Activated CD8-positive, alpha-beta memory T cell treated with anti-CD3 and anti-CD28 coated beads for 1 hour (primary cell): ENCODE results near the gene HMCN2.
"Not testable (repeated sequence)": the region's sequence is repeated elsewhere in the genome, so short reads cannot be mapped to it uniquely, and the experiment has no call there.

ENCODE experiments used
- DNase-seq, 2 donors: peaks; one replicate each; pipeline ENCODE4 v3.0.0-alpha.2; 2020; ENCODE audit warnings: low read depth in 1 of 2; ENCODE audit errors: extremely low read depth in 1 of 2

HMCN2 gene

DNA sequence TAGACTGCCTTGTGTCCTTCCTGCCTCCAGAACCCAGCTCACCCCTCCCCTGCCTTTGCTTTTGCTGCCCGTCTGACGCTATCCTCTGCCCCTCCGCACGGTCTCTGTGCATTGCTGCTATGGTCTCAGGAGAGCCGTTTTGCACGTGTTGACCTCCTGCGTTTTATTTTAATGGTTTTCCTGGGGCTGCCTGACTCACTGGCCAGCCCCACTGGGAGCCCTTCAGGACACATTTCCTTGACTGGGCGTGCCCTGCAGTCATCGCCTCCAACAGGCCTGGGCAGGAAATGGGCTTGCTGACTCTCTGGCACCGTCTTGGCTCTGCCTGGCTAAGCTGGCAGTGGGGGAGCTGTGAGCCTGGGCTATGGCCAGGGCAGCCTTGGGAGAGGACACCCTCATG lies 161.3 kb downstream of the HMCN2 start:
- no peak for DNase-seq

DNA sequence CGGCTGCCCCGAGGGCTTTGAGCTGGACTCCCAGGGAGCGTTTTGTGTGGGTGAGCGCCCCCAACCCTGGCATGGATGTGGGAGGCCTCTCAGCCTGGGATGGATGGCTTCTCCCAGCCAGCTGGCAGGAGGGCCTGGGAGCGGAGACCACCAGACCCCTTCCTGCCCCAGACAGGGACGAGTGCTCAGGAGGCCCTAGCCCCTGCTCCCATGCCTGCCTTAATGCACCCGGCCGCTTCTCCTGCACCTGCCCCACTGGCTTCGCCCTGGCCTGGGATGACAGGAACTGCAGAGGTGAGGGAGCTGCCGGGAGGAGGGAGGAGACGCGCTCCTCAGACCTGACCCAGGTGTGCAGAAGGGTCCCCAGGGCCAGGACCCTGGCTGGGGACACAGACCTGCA lies 161.8 kb downstream of the HMCN2 start:
- no peak for DNase-seq

DNA sequence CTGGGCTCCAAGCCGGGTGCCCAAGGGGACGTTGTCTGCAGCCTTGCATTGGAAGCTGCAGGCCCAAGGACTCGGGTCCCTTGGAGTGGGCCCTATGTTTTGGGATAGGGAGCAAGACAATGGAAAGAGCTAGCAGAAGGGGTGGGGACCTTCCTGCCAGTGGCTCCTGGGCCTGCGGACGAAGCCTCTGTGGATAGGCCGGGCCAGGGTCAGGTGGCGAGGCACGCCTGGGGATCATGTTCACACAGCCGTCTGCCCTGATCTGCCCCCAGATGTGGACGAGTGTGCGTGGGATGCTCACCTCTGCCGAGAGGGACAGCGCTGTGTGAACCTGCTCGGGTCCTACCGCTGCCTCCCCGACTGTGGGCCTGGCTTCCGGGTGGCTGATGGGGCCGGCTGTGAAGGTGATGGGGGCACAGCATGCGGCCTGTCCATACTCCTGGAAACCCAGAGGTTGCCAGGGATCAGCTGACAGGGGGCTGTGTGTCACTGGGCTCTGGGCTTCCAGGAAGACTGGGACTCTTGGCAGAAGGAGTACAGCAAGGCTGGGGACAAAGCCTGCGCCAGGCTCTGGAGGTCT lies 162.6 kb downstream of the HMCN2 start:
- DNase-seq = no peak

DNA sequence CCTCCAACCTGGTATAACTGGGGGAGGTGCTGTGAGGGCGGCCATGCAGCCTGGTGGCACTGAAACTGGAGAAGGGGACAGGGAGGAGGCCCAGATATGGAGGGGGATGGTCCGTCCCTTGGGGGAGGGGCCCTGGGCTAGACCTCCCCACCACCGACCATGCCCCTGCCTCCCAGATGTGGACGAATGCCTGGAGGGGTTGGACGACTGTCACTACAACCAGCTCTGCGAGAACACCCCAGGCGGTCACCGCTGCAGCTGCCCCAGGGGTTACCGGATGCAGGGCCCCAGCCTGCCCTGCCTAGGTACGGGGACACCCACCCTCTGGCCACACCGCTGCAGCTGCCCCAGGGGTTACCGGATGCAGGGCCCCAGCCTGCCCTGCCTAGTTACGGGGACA lies 163.8 kb downstream of the HMCN2 start:
- no peak for DNase-seq

DNA sequence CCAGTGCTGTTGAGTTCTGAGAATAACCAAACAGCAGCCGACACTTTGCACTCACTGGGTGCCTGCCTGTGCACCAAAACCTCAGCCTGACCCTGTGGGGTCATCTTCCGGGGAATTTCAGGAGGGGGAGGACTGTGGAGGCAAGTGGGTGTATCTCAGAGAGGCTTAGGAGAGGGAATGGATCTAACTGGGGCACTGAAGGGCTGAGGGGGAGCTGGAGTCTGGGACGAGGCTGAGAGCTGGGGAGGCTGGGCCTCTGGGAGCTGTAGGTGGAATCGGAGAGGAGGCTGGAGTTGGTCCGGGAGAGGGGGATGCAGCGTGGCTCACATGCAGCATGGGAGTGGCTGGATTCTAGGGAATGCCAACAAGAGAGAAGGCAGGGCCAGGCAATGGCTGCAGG lies 164.3 kb downstream of the HMCN2 start:
- no peak for DNase-seq

DNA sequence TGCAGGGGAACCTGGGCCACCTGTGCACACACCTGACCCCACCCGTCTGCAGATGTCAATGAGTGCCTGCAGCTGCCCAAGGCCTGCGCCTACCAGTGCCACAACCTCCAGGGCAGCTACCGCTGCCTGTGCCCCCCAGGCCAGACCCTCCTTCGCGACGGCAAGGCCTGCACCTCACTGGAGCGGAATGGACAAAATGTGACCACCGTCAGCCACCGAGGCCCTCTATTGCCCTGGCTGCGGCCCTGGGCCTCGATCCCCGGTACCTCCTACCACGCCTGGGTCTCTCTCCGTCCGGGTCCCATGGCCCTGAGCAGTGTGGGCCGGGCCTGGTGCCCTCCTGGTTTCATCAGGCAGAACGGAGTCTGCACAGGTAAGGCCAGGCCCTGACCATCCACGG lies 164.7 kb downstream of the HMCN2 start:
- DNase-seq = no peak

DNA sequence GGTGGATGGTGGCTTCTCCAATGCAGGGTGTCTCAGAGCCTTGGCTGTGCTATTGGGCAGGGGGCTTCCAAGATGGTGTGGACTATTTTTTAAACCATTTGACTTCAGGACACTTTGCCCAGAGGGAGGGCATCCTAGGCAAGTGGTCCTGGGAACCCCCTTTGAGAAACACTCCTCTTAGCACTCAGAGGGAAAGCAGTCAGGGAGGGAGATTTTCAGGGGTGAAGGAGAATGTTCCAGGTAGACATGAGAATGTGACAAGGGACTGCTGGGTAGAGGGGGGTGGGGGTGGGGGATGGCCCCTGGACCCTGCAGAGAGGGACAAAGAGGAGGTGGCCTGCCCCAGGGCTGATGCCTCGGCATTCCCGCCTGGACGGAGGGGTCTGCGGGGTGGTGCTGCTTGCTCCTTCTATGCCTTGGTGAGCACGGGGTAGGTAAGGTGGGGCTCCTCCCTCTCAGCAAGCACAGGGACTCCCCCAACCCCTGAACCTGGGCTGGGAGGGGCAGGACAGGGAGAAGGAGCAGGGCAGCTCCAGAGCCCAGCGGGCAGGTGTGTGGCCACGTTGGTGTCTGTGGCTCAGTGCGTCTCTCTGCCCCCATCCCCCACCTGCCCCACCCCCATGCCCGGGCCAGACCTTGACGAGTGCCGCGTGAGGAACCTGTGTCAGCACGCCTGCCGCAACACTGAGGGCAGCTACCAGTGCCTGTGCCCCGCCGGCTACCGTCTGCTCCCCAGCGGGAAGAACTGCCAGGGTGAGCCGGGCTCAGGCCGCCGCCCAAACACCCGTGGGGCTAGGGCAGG lies 165.4 kb downstream of the HMCN2 start:
- no peak for DNase-seq

DNA sequence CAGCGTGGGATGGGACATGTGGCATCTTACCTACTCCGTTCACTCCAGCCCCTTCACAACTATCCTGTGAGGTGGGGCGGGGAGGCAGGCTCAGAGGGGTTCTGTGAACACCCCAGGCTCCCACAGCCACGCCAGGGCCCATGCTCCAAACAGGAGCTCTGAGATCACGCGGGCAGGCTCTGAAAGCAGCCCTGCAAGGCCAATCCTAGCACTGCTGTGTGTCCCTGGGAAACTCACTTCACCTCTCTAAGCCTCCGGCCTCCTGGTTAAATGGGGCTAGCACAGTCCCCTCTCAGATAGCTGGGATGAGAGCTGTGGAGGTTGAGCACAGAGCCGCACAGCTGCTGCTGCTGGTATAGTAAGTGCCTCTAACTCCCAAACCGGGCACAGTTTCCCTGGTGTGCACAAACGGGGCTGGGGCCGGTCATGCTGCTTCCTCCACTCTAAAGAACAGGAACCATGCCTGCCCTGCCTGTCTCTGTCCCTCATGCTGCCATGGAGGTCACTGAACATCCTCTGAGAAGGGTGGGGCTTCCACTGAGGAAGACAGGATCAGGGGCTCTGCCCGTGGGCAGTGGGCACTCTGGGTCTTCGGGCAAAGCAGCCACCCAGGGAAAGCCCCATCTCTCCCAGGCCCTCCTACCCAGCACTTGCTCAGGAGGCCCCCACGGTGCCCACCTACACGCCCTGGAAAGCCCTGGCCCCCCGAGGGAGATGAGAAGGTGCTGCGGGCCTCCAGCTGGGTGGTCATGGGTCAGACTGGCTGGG lies 166.2 kb downstream of the HMCN2 start:
- DNase-seq = no peak

DNA sequence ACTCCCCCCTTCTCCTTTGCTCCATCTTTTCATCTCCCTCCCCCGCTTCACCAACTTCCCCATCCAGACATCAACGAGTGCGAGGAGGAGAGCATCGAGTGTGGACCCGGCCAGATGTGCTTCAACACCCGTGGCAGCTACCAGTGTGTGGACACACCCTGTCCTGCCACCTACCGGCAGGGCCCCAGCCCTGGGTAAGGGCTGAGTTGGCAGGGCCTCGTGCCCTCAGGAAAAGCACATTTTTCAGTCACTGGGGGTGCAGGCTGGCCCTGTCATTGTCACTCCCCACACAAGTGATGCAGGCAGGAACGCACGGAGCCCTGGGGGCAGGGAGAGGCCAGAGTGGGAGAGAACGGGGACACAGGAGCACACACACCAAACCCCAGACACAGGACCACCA lies 166.8 kb downstream of the HMCN2 start:
- no peak for DNase-seq

DNA sequence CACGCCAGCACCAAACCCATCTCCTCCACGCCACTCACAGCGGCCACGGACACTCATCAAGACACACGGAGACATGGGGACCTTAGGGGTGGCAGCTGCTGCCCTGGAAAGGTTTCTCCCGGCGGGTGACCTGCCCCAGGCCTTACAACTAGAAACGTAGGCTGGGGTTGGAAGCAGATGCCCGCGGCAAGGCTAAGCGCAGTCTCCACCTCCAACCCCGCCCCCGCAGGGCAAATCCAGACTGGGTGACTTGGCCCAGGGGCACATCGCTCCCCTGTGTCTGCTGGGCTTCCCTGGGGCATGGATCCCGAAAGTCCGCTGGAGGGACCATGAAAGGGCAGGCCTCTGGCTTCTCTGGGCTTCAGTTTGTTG lies 167.2 kb downstream of the HMCN2 start:
- DNase-seq = no peak

DNA sequence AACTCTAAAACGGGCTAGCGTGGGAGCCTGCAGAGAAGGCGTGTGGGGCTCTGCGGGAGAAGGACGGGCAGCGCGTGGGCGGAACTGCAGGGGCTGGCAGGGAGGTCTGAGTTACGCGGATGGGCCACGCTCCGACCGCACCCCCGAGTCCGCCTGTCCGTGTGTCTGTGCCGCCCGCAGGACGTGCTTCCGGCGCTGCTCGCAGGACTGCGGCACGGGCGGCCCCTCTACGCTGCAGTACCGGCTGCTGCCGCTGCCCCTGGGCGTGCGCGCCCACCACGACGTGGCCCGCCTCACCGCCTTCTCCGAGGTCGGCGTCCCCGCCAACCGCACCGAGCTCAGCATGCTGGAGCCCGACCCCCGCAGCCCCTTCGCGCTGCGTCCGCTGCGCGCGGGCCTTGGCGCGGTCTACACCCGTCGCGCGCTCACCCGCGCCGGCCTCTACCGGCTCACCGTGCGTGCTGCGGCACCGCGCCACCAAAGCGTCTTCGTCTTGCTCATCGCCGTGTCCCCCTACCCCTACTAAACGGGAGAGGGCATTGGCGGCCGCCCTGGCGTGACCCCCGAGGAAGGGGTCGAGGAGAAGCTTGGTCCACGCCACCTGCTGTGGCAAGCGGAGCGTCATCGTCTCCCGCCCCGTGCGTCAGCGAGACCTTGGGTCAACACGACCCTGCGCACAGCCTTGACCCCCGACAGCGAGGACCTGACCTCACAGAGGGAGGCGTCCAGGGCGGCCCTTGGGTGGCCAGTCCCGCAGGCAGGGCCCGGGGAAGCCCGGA lies 167.8 kb downstream of the HMCN2 start:
- peak in 1 of 2 donors; percentile 3 for DNase-seq

DNA sequence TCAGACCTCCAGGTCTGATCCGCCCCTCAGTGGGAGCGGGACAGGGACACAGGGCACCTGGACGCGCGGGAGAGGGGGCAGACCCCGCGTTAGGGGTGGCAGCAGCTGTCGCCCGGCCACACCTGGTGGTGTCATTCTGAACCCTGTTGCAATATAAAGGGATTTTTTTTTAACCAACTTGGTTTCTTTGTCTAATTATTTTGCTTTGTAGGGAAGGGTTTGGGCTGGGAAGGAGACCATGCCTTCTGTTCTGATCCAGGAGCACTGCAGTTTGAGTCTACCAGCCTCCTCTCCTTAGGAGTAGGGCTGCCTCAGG lies 168.3 kb downstream of the HMCN2 start:
- DNase-seq = no peak

DNA sequence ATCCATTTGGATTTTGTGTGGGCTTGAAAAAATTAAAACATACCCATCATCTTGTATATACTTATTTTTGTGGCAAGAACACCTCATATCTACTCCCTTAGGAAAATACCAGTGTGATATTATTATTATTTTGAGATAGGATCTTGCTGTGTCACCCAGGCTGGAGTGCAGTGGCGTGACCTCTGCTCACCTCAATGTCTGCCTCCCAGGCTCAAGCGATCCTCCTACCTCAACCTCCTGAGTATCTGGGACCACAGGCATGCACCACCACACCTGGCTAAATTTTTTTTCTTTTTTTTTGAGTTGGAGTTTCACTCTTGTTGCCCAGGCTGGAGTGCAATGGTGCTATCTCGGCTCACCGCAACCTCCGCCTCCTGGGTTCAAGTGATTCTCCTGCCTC lies 169.1 kb downstream of the HMCN2 start:
- DNase-seq = not testable (repeated sequence)

DNA sequence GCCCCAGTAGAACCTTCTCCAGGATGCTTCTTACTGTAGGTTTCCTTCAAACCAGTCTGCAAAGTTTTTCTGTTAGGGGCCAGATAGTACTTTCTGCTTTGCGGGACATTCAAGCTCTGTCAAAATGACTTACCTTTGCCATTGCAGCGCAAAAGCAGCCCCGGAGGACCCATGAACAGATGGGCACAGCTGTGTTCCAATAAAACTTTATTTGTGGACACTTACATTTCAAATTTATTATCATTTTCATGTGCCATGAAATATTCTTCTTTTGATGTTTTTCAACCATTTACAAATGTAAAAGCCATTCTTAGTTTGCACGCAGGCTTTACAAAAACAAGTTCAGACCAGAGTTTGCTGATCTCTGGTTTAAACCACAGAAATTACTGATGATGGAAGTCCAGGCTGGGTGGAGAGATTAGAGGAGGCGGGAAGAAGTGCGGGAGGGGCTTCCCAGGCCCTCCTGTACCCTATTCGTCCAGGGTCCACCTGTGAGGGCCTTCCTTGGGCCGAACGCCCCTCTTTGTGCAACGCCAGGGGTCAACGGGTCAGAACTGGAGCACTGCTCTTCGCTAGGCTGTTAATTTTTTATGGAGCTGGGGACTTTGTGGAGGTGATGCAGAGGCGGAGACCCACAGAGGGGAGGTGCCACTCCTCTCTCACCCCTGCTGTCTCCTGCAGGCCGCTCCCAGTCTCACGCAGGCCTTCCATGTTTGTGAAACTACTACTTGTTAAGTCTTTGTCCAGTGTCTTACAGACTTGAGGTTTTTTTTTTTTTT lies 171.6 kb downstream of the HMCN2 start:
- no peak for DNase-seq

DNA sequence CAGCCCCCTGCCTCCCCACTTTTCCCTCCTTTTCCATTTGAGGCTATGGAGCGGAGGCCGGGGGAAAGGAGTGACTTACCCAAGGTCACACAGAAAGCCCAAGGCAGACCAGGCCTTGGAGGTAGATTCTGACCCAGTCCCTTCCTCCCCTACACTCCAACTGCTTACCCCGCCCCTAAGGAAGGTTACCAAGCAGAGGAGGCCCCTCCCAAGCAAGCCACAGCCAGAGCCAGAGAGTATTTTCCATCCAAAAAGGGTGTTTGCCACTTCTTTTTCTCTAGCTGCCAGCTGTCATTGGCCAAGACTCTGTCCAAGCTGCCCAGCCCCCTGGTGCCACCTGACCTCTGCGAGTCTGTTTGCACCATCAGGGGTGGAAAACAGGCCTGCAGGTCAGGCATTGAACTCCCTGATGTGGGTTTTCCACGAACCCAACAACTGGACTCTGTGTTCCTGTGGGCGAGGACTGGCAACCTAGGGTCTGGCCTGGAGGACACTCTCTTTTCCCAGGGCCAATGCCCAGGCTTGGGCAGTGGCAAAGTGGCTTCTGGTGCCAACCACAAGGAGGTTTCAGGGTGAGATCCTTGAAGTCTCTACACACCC lies 172.9 kb downstream of the HMCN2 start:
- no peak for DNase-seq

DNA sequence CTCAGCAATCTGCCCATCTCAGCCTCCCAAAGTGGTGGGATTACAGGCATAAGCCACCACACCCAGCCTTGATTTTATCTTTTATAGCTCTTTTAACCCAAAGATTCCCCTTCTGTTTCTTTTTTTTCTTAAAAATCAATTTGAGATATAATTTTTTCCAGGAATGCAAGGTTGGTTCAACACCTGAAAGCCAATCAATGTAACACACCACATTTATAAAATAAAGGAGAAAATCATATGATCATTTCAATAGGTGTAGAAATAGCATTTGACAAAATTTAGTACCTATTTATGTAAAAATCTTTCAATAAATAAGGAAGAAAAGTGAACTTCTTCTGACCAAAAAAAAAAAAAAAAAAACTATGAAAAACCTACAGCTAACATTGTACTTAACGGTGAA lies 175.5 kb downstream of the HMCN2 start:
- no peak for DNase-seq

DNA sequence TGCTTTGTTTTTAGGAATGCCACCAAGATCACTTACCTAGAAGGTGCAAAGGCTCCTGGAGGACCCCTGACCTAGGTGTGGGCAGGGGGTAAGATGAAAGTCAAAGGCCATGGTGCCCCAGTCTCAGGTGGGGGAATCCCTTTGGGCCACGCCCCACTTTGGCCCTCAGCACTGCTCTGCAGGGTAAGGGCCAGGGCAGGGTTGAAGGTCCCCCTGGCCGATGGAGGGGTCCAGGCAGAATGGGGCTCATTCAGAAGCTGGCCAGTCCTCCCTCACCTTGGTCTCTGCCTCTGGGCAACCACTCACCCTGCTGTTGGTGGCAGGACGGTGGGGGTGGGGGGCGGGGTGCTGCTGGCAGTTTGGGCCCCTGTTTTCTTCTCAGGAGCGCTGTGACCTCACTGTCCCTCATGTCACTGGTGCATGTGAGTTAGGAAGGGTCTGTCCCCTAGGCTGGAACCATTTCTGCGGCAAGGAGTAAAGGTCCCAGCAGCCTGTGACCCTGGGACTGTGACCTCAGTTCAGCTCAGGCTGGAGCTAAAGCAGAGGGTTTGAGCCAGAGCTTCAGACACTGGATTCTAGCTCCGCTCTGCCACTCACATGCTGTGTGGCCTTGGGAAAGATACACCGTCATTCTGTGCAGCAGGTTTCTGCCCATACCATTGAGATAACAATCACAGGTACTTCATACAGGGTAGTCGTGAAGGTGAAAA lies 177.3 kb downstream of the HMCN2 start:
- DNase-seq = no peak

DNA sequence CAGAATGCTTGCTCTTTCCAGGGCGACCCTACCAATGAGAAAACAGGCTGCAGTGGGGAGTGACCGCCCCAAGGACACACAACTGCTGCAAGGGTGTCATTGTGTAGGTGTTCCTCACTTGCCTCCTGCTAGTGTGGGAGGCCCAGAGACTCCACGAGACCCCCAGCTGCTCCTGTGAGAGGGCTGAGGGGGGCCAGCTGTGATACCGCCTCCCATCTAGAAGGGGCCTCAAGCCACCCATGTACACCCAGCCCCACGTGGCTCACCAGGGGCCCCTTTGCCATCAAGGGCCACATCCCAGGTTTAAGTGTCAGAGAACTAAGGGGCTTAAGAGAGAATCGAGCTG lies 177.9 kb downstream of the HMCN2 start:
- DNase-seq = no peak

DNA sequence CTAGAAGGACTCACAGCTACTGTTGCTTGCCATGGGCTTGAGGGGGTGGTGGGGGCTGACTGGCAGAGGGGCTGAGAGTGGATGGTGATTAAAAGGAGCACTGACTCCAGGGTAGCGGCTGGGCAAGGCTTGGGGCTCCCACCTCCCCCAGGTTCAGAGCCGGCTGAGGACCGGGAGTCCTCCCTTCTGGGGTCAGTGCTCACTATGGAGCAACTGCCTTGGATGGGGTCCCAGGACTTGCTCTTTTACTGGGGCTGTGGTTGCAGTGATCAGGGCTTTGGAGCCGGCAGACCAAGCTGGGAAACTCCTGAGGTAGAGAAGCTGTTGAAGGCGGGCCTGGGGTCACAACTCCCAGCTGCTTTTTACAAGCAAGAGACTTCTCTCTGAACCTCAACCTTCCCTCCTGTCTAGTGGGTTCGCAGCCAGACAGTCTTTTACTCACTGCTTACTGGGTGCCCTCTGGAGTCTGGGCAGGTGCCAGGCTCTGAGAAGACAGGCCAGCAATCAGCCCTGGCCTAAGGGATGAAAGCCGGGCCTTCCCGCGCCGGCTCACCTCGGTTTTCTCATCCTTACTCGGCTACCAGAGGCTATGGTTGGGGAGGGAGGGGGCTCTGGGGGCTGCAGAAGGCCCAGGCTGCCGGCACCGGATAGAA lies 178.4 kb downstream of the HMCN2 start:
- no peak for DNase-seq
